Activated T-cell treated with anti-CD3 and anti-CD28 coated beads, Interleukin-2, amount 50 U/mL, for 48 hours (primary cell): ENCODE data around the gene UBE2E2.

ENCODE experiments used
- DNase-seq, 2 experiments: peaks; one replicate each; pipeline ENCODE4 v3.0.0-alpha.2; 2020

Gene UBE2E2

GRCh38 chr3:23450051-23450450 is 246.9 kb downstream of the UBE2E2 start:
- DNase-seq = no peak

GRCh38 chr3:23450806-23451205 is 247.7 kb downstream of the UBE2E2 start:
- DNase-seq = no peak

GRCh38 chr3:23452408-23452807 is 249.3 kb downstream of the UBE2E2 start:
- no peak for DNase-seq

- no peak for DNase-seq
These were observed 252.0 kb downstream of the UBE2E2 start for GRCh38 chr3:23455084-23455483.

GRCh38 chr3:23455775-23456174 is 252.6 kb downstream of the UBE2E2 start:
- no peak for DNase-seq

GRCh38 chr3:23457697-23458096 is 254.6 kb downstream of the UBE2E2 start:
- DNase-seq = no peak

GRCh38 chr3:23459465-23459864 is 256.3 kb downstream of the UBE2E2 start:
- no peak for DNase-seq

- no peak for DNase-seq
These were observed 256.9 kb downstream of the UBE2E2 start for GRCh38 chr3:23459889-23460546.

GRCh38 chr3:23461069-23461468 is 257.9 kb downstream of the UBE2E2 start:
- no peak for DNase-seq

GRCh38 chr3:23463791-23464190 is 260.7 kb downstream of the UBE2E2 start:
- DNase-seq = no peak

- DNase-seq = no peak
These were observed 262.4 kb downstream of the UBE2E2 start for GRCh38 chr3:23465569-23465968.

GRCh38 chr3:23468203-23468602 is 265.1 kb downstream of the UBE2E2 start:
- DNase-seq = no peak

- DNase-seq = no peak
These were observed 271.6 kb downstream of the UBE2E2 start for GRCh38 chr3:23474580-23475357.

- DNase-seq = no peak
These were observed 272.3 kb downstream of the UBE2E2 start for GRCh38 chr3:23475446-23475845.

- DNase-seq = no peak
These were observed 275.9 kb downstream of the UBE2E2 start for GRCh38 chr3:23479026-23479425.

- DNase-seq = no peak
These were observed 276.6 kb downstream of the UBE2E2 start for GRCh38 chr3:23479615-23480328.

GRCh38 chr3:23480329-23480714 is 277.2 kb downstream of the UBE2E2 start:
- no peak for DNase-seq

- no peak for DNase-seq
These were observed 278.0 kb downstream of the UBE2E2 start for GRCh38 chr3:23481011-23481615.

- no peak for DNase-seq
These were observed 278.6 kb downstream of the UBE2E2 start for GRCh38 chr3:23481616-23482278.

- no peak for DNase-seq
These were observed 281.3 kb downstream of the UBE2E2 start for GRCh38 chr3:23484386-23484785.

GRCh38 chr3:23485922-23486321 is 282.8 kb downstream of the UBE2E2 start:
- no peak for DNase-seq

GRCh38 chr3:23487015-23487414 is 283.9 kb downstream of the UBE2E2 start:
- no peak for DNase-seq

GRCh38 chr3:23488618-23489017 is 285.5 kb downstream of the UBE2E2 start:
- DNase-seq = no peak
